Measurements from ENCODE around the gene BCL2L15. TPM values are rescaled to one million over a fixed set of nuclear protein-coding genes. Genes with fewer than 3 reads are reported as not detected.

BCL2L15 gene
- total and polyA plus RNA-seq, 2 of the 8 experiments (the other 6 are each of a cell fraction or from before 2014, with no cell fraction given): 0.32 to 0.36 TPM

DNA sequence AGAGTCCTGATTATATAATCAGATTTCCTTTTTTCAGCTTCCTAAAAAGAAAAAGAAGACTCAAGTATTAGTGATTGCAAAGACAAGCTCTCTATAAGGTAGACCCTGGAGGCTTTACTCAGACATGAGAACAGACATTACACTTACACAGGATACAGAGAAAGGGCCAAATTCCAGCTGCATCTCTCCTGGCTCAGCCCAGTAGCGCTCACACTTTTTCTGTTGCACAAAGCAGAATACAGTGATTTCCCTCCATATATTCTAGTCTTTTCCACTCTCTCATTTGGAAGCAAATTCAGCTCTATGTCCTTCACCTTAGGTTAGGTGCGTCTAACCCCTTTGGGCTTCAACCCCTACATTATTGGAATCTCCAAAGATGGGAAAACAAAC lies 31.0 kb downstream of the BCL2L15 start:
- Histone ChIP-seq H4K91ac (replicated peaks; ENCODE audit: insufficient read length, low read length) (no peak overlapping the region), H4K5ac (ENCODE audit: insufficient read length, low read depth, low read length) (no peak overlapping the region), H3K36me3 (ENCODE audit: control insufficient read depth in 2 of 4, insufficient read depth in 4 of 4, low read length in 3 of 4) (no peaks in the 10 kb centered on the region), H3K18ac (ENCODE audit: extremely low read depth, low read length) (no peak overlapping the region), H3K4ac (replicated peaks; ENCODE audit: insufficient read length, low read depth, low read length) (no peak overlapping the region), H2AFZ (ENCODE audit: low read length) (no peak overlapping the region), H3K14ac (ENCODE audit: insufficient read length) (no peak overlapping the region), H2BK120ac (replicated peaks; ENCODE audit: low read depth, low read length) (no peak overlapping the region), H3K4me1 (replicated peaks in 1 of 4; ENCODE audit: control insufficient read depth in 3 of 4, insufficient read depth in 4 of 4, low read length in 3 of 4) (no peaks in the 10 kb centered on the region), H2BK15ac (ENCODE audit: low read length) (no peak overlapping the region), H3K9me3 (ENCODE audit: insufficient read depth in 2 of 2, low read depth in 1 of 2, low read length in 1 of 2) (no peaks in the 10 kb centered on the region), H3K9ac (replicated peaks in 1 of 4; ENCODE audit: extremely low read depth in 1 of 4, low read depth in 3 of 4, low read length in 3 of 4) (no peak overlapping the region), H3K56ac (replicated peaks; ENCODE audit: insufficient read length, low read depth, low read length) (no peak overlapping the region), H2BK12ac (ENCODE audit: low read depth, low read length) (no peak overlapping the region), H3K79me2 (ENCODE audit: control insufficient read depth in 1 of 2, insufficient read depth in 2 of 2, low read length in 2 of 2) (no peaks in the 10 kb centered on the region), H2AK5ac (ENCODE audit: low read depth, low read length) (no peak overlapping the region), H3K79me1 (ENCODE audit: low read depth, low read length) (no peaks in the 10 kb centered on the region), H3K4me2 (ENCODE audit: insufficient read depth in 1 of 2, low read depth in 2 of 2, low read length in 2 of 2) (no peak overlapping the region), H3K4me3 (ENCODE audit: extremely low read depth in 1 of 4, insufficient read depth in 2 of 4, low read depth in 3 of 4, low read length in 4 of 4) (no peak overlapping the region), H3K23ac (ENCODE audit: insufficient read length) (no peak overlapping the region), H3K27ac (ENCODE audit: low read depth, low read length) (no peak overlapping the region), H4K20me1 (replicated peaks in 1 of 2; ENCODE audit: control insufficient read depth in 1 of 2, insufficient read depth in 2 of 2, low read length in 2 of 2) (no peaks in the 10 kb centered on the region), H2BK5ac (ENCODE audit: low read depth, low read length) (no peak overlapping the region), H2BK20ac (ENCODE audit: low read length) (no peak overlapping the region), H3K27me3 (replicated peaks in 1 of 4; ENCODE audit: control insufficient read depth in 3 of 4, extremely low read depth in 1 of 4, insufficient read depth in 3 of 4, low read length in 3 of 4) (no peaks in the 10 kb centered on the region), H3K23me2 (ENCODE audit: low read depth, low read length) (no peaks in the 10 kb centered on the region), H4K8ac (ENCODE audit: extremely low read depth, insufficient read depth, low read length) (no peak overlapping the region)
- WGBS, 2 experiments (ENCODE audit: extremely low coverage in 1 of 2, insufficient coverage in 1 of 2, insufficient read length in 1 of 2, insufficient replicate concordance in 2 of 2, low coverage in 1 of 2, low lambda C conversion rate in 2 of 2, missing lambda C conversion rate in 1 of 2): 93% methylated on average over 2 of the region's 2 CpGs; no CpG with 5 or more reads in 1 of the 2 experiments
- ChIA-PET CTCF (ENCODE audit: partially characterized antibody) (interaction anchor here (0.8 to 2.2 kb wide), 4 partner anchors 13 to 426 kb away, joined by 3 to 14 read pairs (median 3); no protein-coding TSS in a partner anchor), POLR2A (ENCODE audit: partially characterized antibody) (no interaction called here)
- FAIRE-seq (no peak), DNase-seq (ENCODE audit: low read depth in 1 of 2, low spot score in 2 of 2) (no peak)
- no peak for TF ChIP-seq EGR1 (IDR thresholded peaks at IDR 0.05; ENCODE audit: borderline replicate concordance, low read depth, low read length)
- no peak for TF ChIP-seq TCF12 (IDR thresholded peaks at IDR 0.05; ENCODE audit: low read depth, low read length)
- TF ChIP-seq SIN3A (conservative IDR thresholded peaks at IDR 0.05 in 1 of 2, IDR thresholded peaks at IDR 0.05 in 1 of 2; ENCODE audit: low read depth in 1 of 2, low read length in 2 of 2): no peak
- TF ChIP-seq TEAD4 (IDR thresholded peaks at IDR 0.05; ENCODE audit: low read depth, low read length): no peak
- TF ChIP-seq RXRA (IDR thresholded peaks at IDR 0.05; ENCODE audit: insufficient read depth, low read depth, low read length): no peak
- no peak for TF ChIP-seq CHD2 (IDR thresholded peaks at IDR 0.05; ENCODE audit: low read length)
- no peak for TF ChIP-seq SAP30 (IDR thresholded peaks at IDR 0.05; ENCODE audit: insufficient read depth, insufficient replicate concordance, low read length)
- no peak for TF ChIP-seq GABPA (IDR thresholded peaks at IDR 0.05; ENCODE audit: borderline replicate concordance, insufficient read depth, low read length)
- TF ChIP-seq HDAC2 (IDR thresholded peaks at IDR 0.05; ENCODE audit: borderline replicate concordance in 1 of 2, low read depth in 2 of 2, low read length in 2 of 2): no peak
- no peak for TF ChIP-seq BACH1 (IDR thresholded peaks at IDR 0.05; ENCODE audit: low read length)
- no peak for TF ChIP-seq EZH2 (IDR thresholded peaks at IDR 0.05; ENCODE audit: low read depth, low read length, severe bottlenecking)
- TF ChIP-seq CREB1 (IDR thresholded peaks at IDR 0.05): no peak
- TF ChIP-seq POU5F1 (IDR thresholded peaks at IDR 0.05; ENCODE audit: low read depth, low read length): no peak
- TF ChIP-seq BCL11A (IDR thresholded peaks at IDR 0.05; ENCODE audit: low read depth in 2 of 2, low read length in 2 of 2): no peak
- no peak for TF ChIP-seq JUN (IDR thresholded peaks at IDR 0.05; ENCODE audit: low read depth, low read length)
